K562 (cell line): ENCODE measurements around the gene HLA-F. TPM values are rescaled to one million over a fixed set of nuclear protein-coding genes. Genes with fewer than 3 reads are reported as not detected.

Source experiments
- ATAC-seq: fragments of 200-7000 bp; cut with Tn5 transposase; 3 replicates; pipeline ENCODE4 v1.9.1; 2020; ENCODE audit warnings: moderate library complexity
- BruUV-seq: library from RNA; stranded (reverse); fragments of 400-500 nt; replicated peaks from 2 replicates; lab custom pipeline; 2021; lab: Mats Ljungman, UMichigan
- CTCF ChIA-PET: fragments of 300-600 bp; formaldehyde crosslinking; extraction: SDS; loops from one replicate; lab custom pipeline; 2021; ENCODE audit warnings: low intra/inter-chr PET ratio; lab: Yijun Ruan, JAX
- POLR2A ChIA-PET: fragments of 300-600, 350-650 bp; sonication (Branson Sonifier 250); formaldehyde crosslinking; extraction: SDS; loops from one replicate; lab custom pipeline; 2021; ENCODE audit warnings: antibody characterized with exemption, inconsistent platforms; lab: Yijun Ruan, JAX
- DNase-seq, 4 experiments: peaks; one replicate each; pipeline versions ENCODE4 v3.0.0 to v3.0.0-alpha.2; 2011 to 2018; ENCODE audit warnings: low spot score in 3 of 4, mixed read lengths in 3 of 4; ENCODE audit errors: extremely low read depth in 1 of 4
- FAIRE-seq: peaks from 2 replicates; lab custom pipeline; 2011; peaks lifted over from hg19 to GRCh38; lab: Jason Lieb, UNC
- H2AFZ ChIP-seq: 2 replicates; pipeline ENCODE4 v1.6.0; 2011; ENCODE audit warnings: low read depth, low read length, control low read depth, inconsistent platforms
- H3K27ac ChIP-seq: fragments of 200-600 bp; 3 replicates; pipeline ENCODE4 v1.8.0; 2011; ENCODE audit warnings: low read depth, mild to moderate bottlenecking, control low read depth, inconsistent platforms, low read length, moderate library complexity, mixed read lengths; ENCODE audit errors: extremely low read depth
- H3K27me3 ChIP-seq, 2 experiments: fragments of 300-600 bp in 1 of 2; 2 replicates in 1 of 2; 3 replicates in 1 of 2; pipeline versions ENCODE4 v1.6.0 to v1.8.0; 2011; ENCODE audit warnings: inconsistent platforms in 2 of 2, low read length in 2 of 2, mild to moderate bottlenecking in 1 of 2, mixed read lengths in 1 of 2, moderate library complexity in 1 of 2; ENCODE audit not compliant: control insufficient read depth in 2 of 2, insufficient read depth in 2 of 2
- H3K36me3 ChIP-seq: fragments of 300-600 bp; 3 replicates; pipeline ENCODE4 v1.8.0; 2011; ENCODE audit warnings: mild to moderate bottlenecking, low read length, inconsistent platforms; ENCODE audit not compliant: control insufficient read depth, insufficient read depth
- H3K4me1 ChIP-seq, 2 experiments: fragments of 200-600 bp in 1 of 2; replicated peaks in 1 of 2; 2 replicates in 1 of 2; 3 replicates in 1 of 2; pipeline versions ENCODE4 v1.5.1 to v1.8.0; 2011; ENCODE audit warnings: inconsistent platforms in 2 of 2, low read length in 2 of 2, mild to moderate bottlenecking in 1 of 2, mixed read lengths in 1 of 2, moderate library complexity in 1 of 2; ENCODE audit not compliant: control insufficient read depth in 2 of 2, insufficient read depth in 2 of 2
- H3K4me2 ChIP-seq: 2 replicates; pipeline ENCODE4 v1.6.1; 2011; ENCODE audit warnings: low read length, control low read depth, inconsistent platforms, mixed read lengths; ENCODE audit not compliant: insufficient read depth
- H3K4me3 ChIP-seq: fragments of 200-600 bp; sonication (generic), shearing (Covaris generic); 2 replicates; pipeline ENCODE4 v1.5.1; 2016; ENCODE audit warnings: control low read depth, inconsistent platforms
- H3K79me2 ChIP-seq: fragments of 200-600 bp; 3 replicates; pipeline ENCODE4 v1.8.0; 2011; ENCODE audit warnings: low read length, inconsistent platforms; ENCODE audit not compliant: control insufficient read depth, insufficient read depth
- H3K9ac ChIP-seq, 2 experiments: 2 replicates each; pipeline versions ENCODE4 v1.6.0 to v1.6.1; 2011; ENCODE audit warnings: low read depth in 2 of 2, low read length in 2 of 2, control low read depth in 1 of 2, inconsistent platforms in 1 of 2, mild to moderate bottlenecking in 1 of 2, mixed read lengths in 1 of 2; ENCODE audit not compliant: insufficient read depth in 1 of 2
- H3K9me1 ChIP-seq: one replicate; pipeline ENCODE4 v1.6.0; 2011; ENCODE audit warnings: inconsistent platforms, mild to moderate bottlenecking, low read length, moderate library complexity; ENCODE audit not compliant: control insufficient read depth, insufficient read depth
- H3K9me3 ChIP-seq: replicated peaks from 2 replicates; pipeline ENCODE4 v1.5.1; 2011; ENCODE audit warnings: low read depth, low read length, inconsistent platforms; ENCODE audit not compliant: control insufficient read depth, insufficient read depth
- H4K20me1 ChIP-seq: replicated peaks from 2 replicates; pipeline ENCODE4 v1.6.1; 2011; ENCODE audit warnings: low read length, inconsistent platforms, mixed read lengths; ENCODE audit not compliant: control insufficient read depth, insufficient read depth
- CBX1 ChIP-seq: sonication (generic); IDR thresholded peaks from 2 replicates; pipeline ENCODE4 v1.6.1; 2016; ENCODE audit warnings: antibody characterized with exemption, low read depth, mild to moderate bottlenecking
- ELF2 ChIP-seq: fragments of 250-450 bp; sonication (Bioruptor Pico); IDR thresholded peaks from 2 replicates; pipeline ENCODE4 v1.5.0; 2021; ENCODE audit warnings: mild to moderate bottlenecking
- GTF2B ChIP-seq: IDR thresholded peaks from 2 replicates; pipeline ENCODE4 v1.6.1; 2011; ENCODE audit not compliant: insufficient read length; ENCODE audit errors: extremely low read depth
- IRF1 ChIP-seq: sonication (generic); formaldehyde crosslinking; IDR thresholded peaks from 2 replicates; pipeline ENCODE4 v1.8.0; 2022; ENCODE audit warnings: missing genetic modification reagents, mild to moderate bottlenecking, borderline replicate concordance
- KLF1 ChIP-seq: fragments of 450-650 bp; IDR thresholded peaks from 2 replicates; pipeline ENCODE4 v1.6.1; 2016; ENCODE audit warnings: missing genetic modification characterization, missing compliant biosample characterization
- MAZ ChIP-seq, 2 experiments: fragments of 450-650 bp in 1 of 2; sonication (generic) in 1 of 2; formaldehyde crosslinking; IDR thresholded peaks in 1 of 2; conservative IDR thresholded peaks in 1 of 2; 2 replicates each; pipeline versions ENCODE4 v1.4.0 to v1.5.0; 2020; ENCODE audit warnings: mild to moderate bottlenecking in 1 of 2, missing genetic modification reagents in 1 of 2
- MITF ChIP-seq: IDR thresholded peaks from 2 replicates; pipeline ENCODE4 v1.6.1; 2014; ENCODE audit warnings: antibody characterized with exemption
- MYNN ChIP-seq, 2 experiments: sonication (generic); formaldehyde crosslinking in 1 of 2; IDR thresholded peaks; 2 replicates each; pipeline versions ENCODE4 v1.5.0 to v1.6.1; 2016 to 2020; ENCODE audit warnings: antibody characterized with exemption in 1 of 2, missing genetic modification reagents in 1 of 2
- PCBP1 ChIP-seq: fragments of 200-400 bp; formaldehyde crosslinking; IDR thresholded peaks from 2 replicates; pipeline ENCODE4 v1.6.1; 2018; ENCODE audit warnings: mild to moderate bottlenecking, low read depth, low read length; ENCODE audit not compliant: poor library complexity, severe bottlenecking
- PTBP1 ChIP-seq: fragments of 200-400 bp; formaldehyde crosslinking; IDR thresholded peaks from 2 replicates; pipeline ENCODE4 v1.6.1; 2017; ENCODE audit warnings: low read depth, low read length
- SMARCC2 ChIP-seq: fragments of 450-650 bp; IDR thresholded peaks from 2 replicates; pipeline ENCODE4 v1.6.1; 2017; ENCODE audit warnings: antibody characterized with exemption, moderate library complexity, mild to moderate bottlenecking, low read depth
- ZBED1 ChIP-seq: IDR thresholded peaks from 2 replicates; pipeline ENCODE4 v1.6.1; 2014
- ZBTB49 ChIP-seq: sonication (generic); formaldehyde crosslinking; IDR thresholded peaks from 2 replicates; pipeline ENCODE4 v1.8.0; 2022; ENCODE audit warnings: missing genetic modification reagents, mild to moderate bottlenecking, borderline replicate concordance
- ZFP91 ChIP-seq: sonication (generic); formaldehyde crosslinking; IDR thresholded peaks from 2 replicates; pipeline ENCODE4 v1.8.0; 2022; ENCODE audit warnings: mild to moderate bottlenecking, missing genetic modification reagents
- WGBS: fragments of 100-300 bp; shearing (Covaris generic); methylation state at CpG from one replicate; pipeline ENCODE4 v1.1.6; 2016; ENCODE audit warnings: low coverage, mixed read lengths; ENCODE audit not compliant: insufficient coverage; ENCODE audit errors: missing lambda C conversion rate; 5-methylcytosine and 5-hydroxymethylcytosine counted together
- in situ Hi-C: fragments of 300-500 bp; cut with MboI; formaldehyde crosslinking; loops from 4 replicates; pipeline ENCODE4 v1.15.0; 2018; ENCODE audit warnings: inconsistent platforms, mixed read lengths
- intact Hi-C: fragments of 100-400 bp; cut with micrococcal nuclease; formaldehyde crosslinking; loops from 2 replicates; pipeline ENCODE4 v1.14.2; 2022
- polyA plus RNA-seq, 8 experiments: library from polyadenylated mRNA; depleted of rRNA in 4 of 8; stranded (reverse) in 5 of 8; unstranded in 3 of 8; fragments of >200 nt; fragmentation: Nextera tagmentation in 2 of 8; fragmentation: Illumina TruSeq in 1 of 8; extraction: Ambion mirVana in 2 of 8; extraction: Trizol in 1 of 8; gene quantifications; 2 replicates each; pipeline versions ENCODE4 v1.2.1 to v1.2.3, GENCODE V29; 2011 to 2014; ENCODE audit warnings: inconsistent platforms in 1 of 8, missing spikeins in 1 of 8
- total RNA-seq, 7 experiments: library from RNA; depleted of rRNA in 6 of 7; stranded (reverse); fragments of >200 nt in 6 of 7; fragmentation: Illumina TruSeq in 2 of 7; extraction: Trizol in 2 of 7; gene quantifications; 2 replicates each; pipeline versions ENCODE4 v1.2.1 to v1.2.3, GENCODE V29; 2011 to 2021; ENCODE audit warnings: low replicate concordance in 1 of 7

Gene HLA-F
- total and polyA plus RNA-seq, 9 of the 15 experiments (the other 6 are each of a cell fraction or from before 2014, with no cell fraction given) = 0.40 to 0.76 (median 0.46) TPM; not detected in 6

GRCh38 chr6:29709188-29709587, 14.0 kb upstream of the HLA-F start:
- FAIRE-seq (no peak), ATAC-seq (no peak), DNase-seq (no peak)
- H3K79me2 ChIP-seq = no peaks in the 10 kb centered on the region
- no peak overlapping the region for H3K9ac ChIP-seq
- in situ Hi-C loops (no loop called here), intact Hi-C loops (loop anchor here (5.0 kb wide), 1 partner anchor 303 kb away; no protein-coding TSS in a partner anchor)
- POLR2A ChIA-PET = no interaction called here
- CTCF ChIA-PET = no interaction called here
- H3K9me1 ChIP-seq = no peaks in the 10 kb centered on the region
- no peak overlapping the region for H3K27ac ChIP-seq
- no peak for TF ChIP-seq ELF2 (CRISPR knock-in tag)
- TF ChIP-seq GTF2B = no peak
- no peak for TF ChIP-seq KLF1 (tag)
- no peak for TF ChIP-seq ZFP91
- no peak for TF ChIP-seq CBX1
- TF ChIP-seq PCBP1 = no peak
- no peak for TF ChIP-seq PTBP1
- TF ChIP-seq SMARCC2 = no peak
- no peak for TF ChIP-seq MITF
- no peak for TF ChIP-seq MYNN (IDR thresholded peaks at IDR 0.05)
- no peak for TF ChIP-seq MYNN (CRISPR knock-in tag; IDR thresholded peaks at IDR 0.05)
- no peak for TF ChIP-seq ZBED1
- no peak for TF ChIP-seq MAZ (CRISPR knock-in tag; conservative IDR thresholded peaks at IDR 0.05 in 1 of 2, IDR thresholded peaks at IDR 0.05 in 1 of 2)
- no peak for TF ChIP-seq ZBTB49
- no peak for TF ChIP-seq IRF1 (CRISPR knock-in tag)
- H3K4me1 ChIP-seq = no peaks in the 10 kb centered on the region
- no peaks in the 10 kb centered on the region for H3K36me3 ChIP-seq
- no peak overlapping the region for H3K4me3 ChIP-seq
- no peaks in the 10 kb centered on the region for H3K9me3 ChIP-seq
- H3K27me3 ChIP-seq = peaks cover 6 to 34% of the 10 kb centered on the region in 2 experiments; a peak in 3 of 5 replicates
- H3K4me2 ChIP-seq = no peak overlapping the region
- no peak overlapping the region for H2AFZ ChIP-seq
- no peaks in the 10 kb centered on the region for H4K20me1 ChIP-seq
- BruUV-seq = no TSS peak
- 3% methylated on average over 4 of the region's 4 CpGs for WGBS
